Measurements from ENCODE around the gene IGHMBP2.

The IGHMBP2 gene

DNA sequence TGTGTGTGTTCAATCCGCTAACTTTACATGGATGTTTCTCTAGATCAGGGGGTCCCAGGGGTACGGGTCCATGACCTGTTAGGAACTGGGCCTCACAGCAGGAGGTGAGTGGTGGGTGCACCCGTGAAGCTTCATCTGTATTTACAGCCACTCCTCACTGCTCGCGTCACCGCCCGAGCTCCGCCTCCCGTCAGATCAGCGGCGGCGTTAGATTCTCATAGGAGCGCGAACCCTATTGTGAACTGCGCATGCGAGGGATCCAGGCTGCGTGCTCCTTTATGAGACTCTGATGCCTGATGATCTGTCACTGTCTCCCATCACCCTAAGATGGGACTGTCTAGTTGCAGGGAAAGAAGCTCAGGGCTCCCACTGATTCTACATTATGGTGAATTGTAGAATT, 45.2 kb downstream of the IGHMBP2 start:
- no peaks in the 10 kb centered on the region for H3K27me3 ChIP-seq (ENCODE audit: control insufficient read depth, insufficient read depth, low read length)
- H3K36me3 ChIP-seq (ENCODE audit: control insufficient read depth, insufficient read depth, low read length) = no peaks in the 10 kb centered on the region
- H3K4me1 ChIP-seq (ENCODE audit: control insufficient read depth, insufficient read depth, low read length) = no peaks in the 10 kb centered on the region
- no peak overlapping the region for H3K4me3 ChIP-seq (ENCODE audit: low read depth, low read length)
- no peak overlapping the region for H3K9ac ChIP-seq (ENCODE audit: low read depth, low read length)
- H3K9me3 ChIP-seq (ENCODE audit: control insufficient read depth, insufficient read depth, low read length) = no peaks in the 10 kb centered on the region

DNA sequence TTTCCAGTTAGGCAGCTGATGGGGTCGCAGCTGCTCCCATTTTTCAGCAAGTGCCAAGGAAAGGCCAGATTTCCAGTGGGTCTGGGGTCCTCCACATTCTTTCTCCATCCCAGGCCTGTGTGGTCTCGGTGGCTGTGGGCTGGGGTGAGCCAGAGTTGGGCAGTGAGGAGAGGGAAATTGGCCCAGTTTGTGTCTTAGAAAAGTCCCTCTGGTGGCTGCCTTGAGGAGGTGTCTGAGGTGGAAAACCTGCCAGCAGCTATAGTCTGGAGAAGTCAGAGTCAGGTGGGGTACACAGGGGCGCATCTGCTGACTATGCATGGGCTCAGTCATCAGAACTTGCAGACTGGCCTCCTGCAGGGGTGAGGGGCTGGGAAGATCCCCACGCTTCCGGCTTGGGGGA, 46.6 kb downstream of the IGHMBP2 start:
- Histone ChIP-seq H3K9me3 (ENCODE audit: control insufficient read depth, insufficient read depth, low read length) (no peaks in the 10 kb centered on the region), H3K9ac (ENCODE audit: low read depth, low read length) (no peak overlapping the region), H3K4me3 (ENCODE audit: low read depth, low read length) (no peak overlapping the region), H3K36me3 (ENCODE audit: control insufficient read depth, insufficient read depth, low read length) (no peaks in the 10 kb centered on the region), H3K27me3 (ENCODE audit: control insufficient read depth, insufficient read depth, low read length) (no peaks in the 10 kb centered on the region), H3K4me1 (ENCODE audit: control insufficient read depth, insufficient read depth, low read length) (peaks cover 2% of the 10 kb centered on the region)

DNA sequence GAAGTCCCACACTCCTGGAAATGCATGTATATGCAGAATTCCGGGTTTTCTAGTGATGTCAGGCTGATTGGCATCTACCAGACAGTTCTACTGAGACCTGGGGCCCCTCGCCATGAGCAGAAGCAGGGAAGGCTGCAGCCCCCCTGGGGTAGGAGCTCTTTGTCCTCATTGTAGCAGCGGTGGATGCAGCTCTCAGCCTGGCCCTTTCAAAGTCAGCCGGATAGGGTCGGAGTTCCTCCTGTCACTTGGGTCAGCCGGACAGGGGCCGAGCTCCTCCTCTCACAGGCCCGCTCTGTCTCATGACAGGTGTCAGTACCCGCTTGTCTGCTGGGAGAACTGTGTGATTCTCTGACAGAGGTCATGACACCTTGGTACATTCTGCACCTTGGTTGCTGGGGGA, 47.1 kb downstream of the IGHMBP2 start:
- no peaks in the 10 kb centered on the region for H3K36me3 ChIP-seq (ENCODE audit: control insufficient read depth, insufficient read depth, low read length)

DNA sequence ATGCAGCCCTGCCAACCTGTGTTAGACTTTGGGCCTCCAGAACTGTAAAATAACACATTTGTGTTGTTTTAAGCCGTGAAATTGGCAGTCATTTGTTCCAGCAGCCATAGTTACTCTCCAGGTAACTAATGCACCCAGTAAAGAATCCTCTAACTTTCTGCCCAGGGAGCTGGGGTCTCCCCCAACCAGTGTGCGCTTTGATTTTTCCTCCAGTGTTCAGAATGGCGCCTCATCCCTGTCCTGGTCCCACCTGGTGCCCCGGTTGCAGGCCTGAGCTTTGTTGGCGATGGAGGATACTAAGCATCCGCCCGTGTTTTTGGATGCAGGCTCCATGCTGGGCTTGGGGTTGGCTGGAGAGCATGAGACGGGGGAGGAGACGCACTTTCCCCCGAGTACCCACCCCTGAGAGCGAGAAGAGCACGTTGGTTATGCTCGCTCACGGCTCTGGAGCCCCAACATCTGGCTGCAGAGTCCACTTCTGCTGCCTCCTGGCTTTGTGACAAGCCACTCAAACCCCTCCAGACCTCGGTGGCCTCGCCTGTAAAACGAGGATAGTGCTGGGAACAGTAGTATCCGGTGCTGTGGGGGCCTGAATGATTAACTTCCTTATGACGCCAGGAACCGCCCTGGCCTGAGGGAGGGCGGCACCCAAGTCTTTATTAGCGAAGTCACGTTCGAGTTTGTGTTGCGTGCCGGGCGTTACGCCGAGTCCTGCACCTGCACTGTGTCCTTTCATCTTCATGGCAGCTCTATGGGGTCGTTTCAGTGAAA, 51.3 kb downstream of the IGHMBP2 start:
- H3K27me3 ChIP-seq (ENCODE audit: control insufficient read depth, insufficient read depth, low read length) = no peaks in the 10 kb centered on the region
- H3K36me3 ChIP-seq (ENCODE audit: control insufficient read depth, insufficient read depth, low read length) = no peaks in the 10 kb centered on the region
- H3K4me1 ChIP-seq (ENCODE audit: control insufficient read depth, insufficient read depth, low read length) = peaks cover 6% of the 10 kb centered on the region
- no peaks in the 10 kb centered on the region for H3K9me3 ChIP-seq (ENCODE audit: control insufficient read depth, insufficient read depth, low read length)
- no peak overlapping the region for H3K9ac ChIP-seq (ENCODE audit: low read depth, low read length)
- H3K4me3 ChIP-seq (ENCODE audit: low read depth, low read length) = no peak overlapping the region

More for the DNA sequence above, 47.1 kb downstream of the IGHMBP2 start:
- H3K4me1 ChIP-seq (ENCODE audit: control insufficient read depth, insufficient read depth, low read length) = peaks cover 4% of the 10 kb centered on the region
- no peak overlapping the region for H3K9ac ChIP-seq (ENCODE audit: low read depth, low read length)
- no peak overlapping the region for H3K4me3 ChIP-seq (ENCODE audit: low read depth, low read length)
- H3K27me3 ChIP-seq (ENCODE audit: control insufficient read depth, insufficient read depth, low read length) = no peaks in the 10 kb centered on the region
- no peaks in the 10 kb centered on the region for H3K9me3 ChIP-seq (ENCODE audit: control insufficient read depth, insufficient read depth, low read length)

DNA sequence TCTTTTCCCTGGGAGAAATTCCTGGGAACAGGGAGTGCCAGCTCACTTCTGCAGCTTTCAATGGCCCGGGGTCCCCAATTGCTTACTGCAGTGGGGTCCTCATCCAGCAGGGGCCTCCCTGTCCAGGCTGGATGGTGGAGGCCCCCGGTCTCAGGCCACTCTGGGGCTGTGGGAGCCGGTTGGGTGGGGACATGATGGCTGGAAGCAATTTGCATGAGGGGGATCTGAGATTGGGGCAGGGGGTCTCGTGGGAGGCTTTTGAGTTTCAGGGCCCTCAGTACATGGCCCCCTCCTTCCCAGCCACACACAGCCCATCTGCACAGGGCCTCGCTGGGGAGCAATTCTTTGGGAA, 51.9 kb downstream of the IGHMBP2 start:
- Histone ChIP-seq H3K27me3 (ENCODE audit: control insufficient read depth, insufficient read depth, low read length) (no peaks in the 10 kb centered on the region), H3K4me3 (ENCODE audit: low read depth, low read length) (no peak overlapping the region), H3K9ac (ENCODE audit: low read depth, low read length) (no peak overlapping the region), H3K4me1 (ENCODE audit: control insufficient read depth, insufficient read depth, low read length) (peaks cover 6% of the 10 kb centered on the region), H3K9me3 (ENCODE audit: control insufficient read depth, insufficient read depth, low read length) (no peaks in the 10 kb centered on the region), H3K36me3 (ENCODE audit: control insufficient read depth, insufficient read depth, low read length) (no peaks in the 10 kb centered on the region)

DNA sequence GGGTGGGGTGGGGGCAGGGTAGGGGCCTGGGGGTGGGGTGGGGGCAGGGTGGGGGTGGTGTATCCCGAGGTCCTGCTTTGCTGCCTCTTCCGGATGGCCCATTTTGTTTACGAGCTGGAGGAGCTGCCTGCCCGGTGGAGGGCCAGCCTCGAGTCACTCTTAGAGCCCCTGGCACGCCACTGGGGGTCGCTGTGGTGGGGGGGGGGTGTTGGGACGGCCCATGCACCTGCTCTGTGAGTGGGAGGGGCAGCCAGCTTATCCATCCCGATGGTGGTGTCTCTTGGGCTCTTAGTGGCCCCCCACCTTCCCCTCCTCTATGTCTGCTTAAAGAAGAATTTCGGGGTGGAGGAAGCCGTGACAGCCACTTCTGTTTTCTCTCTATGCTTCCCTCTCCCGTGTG, 52.5 kb downstream of the IGHMBP2 start:
- Histone ChIP-seq H3K4me3 (ENCODE audit: low read depth, low read length) (no peak overlapping the region), H3K9me3 (ENCODE audit: control insufficient read depth, insufficient read depth, low read length) (no peaks in the 10 kb centered on the region), H3K9ac (ENCODE audit: low read depth, low read length) (no peak overlapping the region), H3K36me3 (ENCODE audit: control insufficient read depth, insufficient read depth, low read length) (no peaks in the 10 kb centered on the region), H3K27me3 (ENCODE audit: control insufficient read depth, insufficient read depth, low read length) (no peaks in the 10 kb centered on the region), H3K4me1 (ENCODE audit: control insufficient read depth, insufficient read depth, low read length) (peaks cover 6% of the 10 kb centered on the region)

DNA sequence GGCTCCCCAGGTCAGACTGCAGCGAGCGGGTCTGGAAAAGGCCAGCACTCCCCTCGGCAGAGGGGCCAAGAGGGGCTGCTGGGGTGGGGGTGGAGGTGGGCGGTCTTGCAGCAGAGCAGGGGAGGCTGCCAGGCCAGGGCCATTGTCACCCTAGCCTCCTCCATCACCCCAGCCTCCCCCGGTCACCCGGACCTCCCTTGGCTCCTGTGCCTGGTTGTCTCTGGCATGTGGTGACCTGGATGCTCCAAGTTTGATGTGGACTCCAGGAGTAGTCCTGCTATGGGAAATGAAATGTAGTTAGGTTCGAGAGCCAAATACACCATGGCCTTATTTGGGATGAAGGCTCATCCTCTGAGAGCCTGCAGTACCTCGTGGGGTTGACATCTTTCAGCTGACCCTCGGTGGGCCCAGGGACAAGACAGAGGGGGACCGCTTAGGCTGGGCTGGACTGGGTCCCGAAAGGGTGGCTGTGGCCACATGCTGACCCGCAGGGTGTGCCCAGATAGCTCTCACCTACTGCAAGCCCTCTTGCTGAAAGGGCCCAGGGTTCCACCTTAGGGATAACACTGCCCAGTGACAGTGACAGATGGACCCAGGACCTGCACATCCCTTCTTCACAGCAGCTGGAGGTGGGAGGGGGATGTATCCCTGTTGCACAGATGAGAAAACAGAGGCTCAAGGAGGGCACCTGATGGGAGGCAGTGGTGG, 53.0 kb downstream of the IGHMBP2 start:
- no peak overlapping the region for H3K9ac ChIP-seq (ENCODE audit: low read depth, low read length)
- H3K36me3 ChIP-seq (ENCODE audit: control insufficient read depth, insufficient read depth, low read length) = no peaks in the 10 kb centered on the region
- H3K4me1 ChIP-seq (ENCODE audit: control insufficient read depth, insufficient read depth, low read length) = peaks cover 6% of the 10 kb centered on the region
- no peaks in the 10 kb centered on the region for H3K27me3 ChIP-seq (ENCODE audit: control insufficient read depth, insufficient read depth, low read length)
- H3K9me3 ChIP-seq (ENCODE audit: control insufficient read depth, insufficient read depth, low read length) = no peaks in the 10 kb centered on the region
- no peak overlapping the region for H3K4me3 ChIP-seq (ENCODE audit: low read depth, low read length)

DNA sequence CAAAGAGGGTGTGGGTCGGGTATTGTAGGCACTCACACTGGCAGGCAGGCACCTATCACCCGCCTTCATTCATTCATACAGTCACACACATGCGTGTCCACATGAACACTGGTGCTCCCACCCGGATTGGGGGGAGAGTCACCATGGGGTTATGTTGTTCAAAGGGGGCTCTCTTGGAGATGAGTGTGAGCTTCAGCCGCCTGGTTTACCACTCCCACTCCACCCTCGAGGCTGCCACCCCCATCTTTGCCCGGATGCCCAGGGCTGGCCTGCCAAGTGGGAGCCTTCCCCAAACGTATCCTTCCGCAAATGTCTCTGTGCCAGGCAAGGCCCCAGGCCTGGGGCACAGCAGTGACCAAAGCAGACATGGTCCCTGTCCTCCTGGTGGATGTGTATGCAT, 54.5 kb downstream of the IGHMBP2 start:
- Histone ChIP-seq H3K4me3 (ENCODE audit: low read depth, low read length) (no peak overlapping the region), H3K9me3 (ENCODE audit: control insufficient read depth, insufficient read depth, low read length) (no peaks in the 10 kb centered on the region), H3K27me3 (ENCODE audit: control insufficient read depth, insufficient read depth, low read length) (no peaks in the 10 kb centered on the region), H3K4me1 (ENCODE audit: control insufficient read depth, insufficient read depth, low read length) (peaks cover 6% of the 10 kb centered on the region), H3K9ac (ENCODE audit: low read depth, low read length) (no peak overlapping the region), H3K36me3 (ENCODE audit: control insufficient read depth, insufficient read depth, low read length) (no peaks in the 10 kb centered on the region)

DNA sequence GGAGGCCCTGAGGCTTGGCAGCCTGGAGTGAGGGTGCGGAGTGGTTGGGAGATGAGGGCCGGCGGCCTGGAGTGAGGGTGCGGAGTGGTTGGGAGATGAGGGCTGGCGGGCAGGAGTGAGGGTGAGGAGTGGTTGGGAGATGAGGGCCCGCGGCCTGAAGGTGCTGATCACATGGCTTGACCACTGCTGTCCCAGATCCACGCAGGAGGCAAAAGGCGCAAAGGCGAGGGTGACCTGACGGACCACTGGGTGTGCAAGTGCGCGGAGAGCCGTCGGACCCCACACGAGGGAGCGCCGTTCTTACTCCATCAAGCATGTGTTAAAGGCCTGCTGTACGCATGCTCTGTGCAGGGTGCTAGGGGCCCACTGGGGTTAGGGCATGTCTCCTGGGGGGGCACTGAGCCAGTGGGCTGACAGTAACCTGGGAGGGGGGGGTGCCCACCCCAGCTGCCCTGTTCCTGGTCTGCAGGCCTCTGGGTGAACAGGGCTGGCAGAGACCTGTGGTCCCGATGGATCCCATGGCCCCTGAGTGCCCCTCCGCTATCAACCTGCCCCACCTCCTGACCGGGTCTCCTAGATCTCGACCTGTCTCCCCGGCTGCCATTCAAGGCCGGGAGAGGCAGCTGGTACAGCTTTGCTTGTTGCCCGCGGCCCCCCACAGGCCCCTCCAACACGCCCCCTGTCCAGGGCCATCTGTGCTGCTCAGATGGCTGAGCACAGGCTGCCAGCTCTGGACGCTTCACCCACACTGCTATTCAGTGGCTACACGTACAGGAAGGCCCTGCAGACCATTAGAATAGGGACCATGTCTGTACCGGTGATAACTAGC, 56.0 kb downstream of the IGHMBP2 start:
- Histone ChIP-seq H3K27me3 (ENCODE audit: control insufficient read depth, insufficient read depth, low read length) (no peaks in the 10 kb centered on the region), H3K4me3 (ENCODE audit: low read depth, low read length) (no peak overlapping the region), H3K4me1 (ENCODE audit: control insufficient read depth, insufficient read depth, low read length) (peaks cover 6% of the 10 kb centered on the region), H3K9ac (ENCODE audit: low read depth, low read length) (no peak overlapping the region), H3K36me3 (ENCODE audit: control insufficient read depth, insufficient read depth, low read length) (no peaks in the 10 kb centered on the region), H3K9me3 (ENCODE audit: control insufficient read depth, insufficient read depth, low read length) (no peaks in the 10 kb centered on the region)

DNA sequence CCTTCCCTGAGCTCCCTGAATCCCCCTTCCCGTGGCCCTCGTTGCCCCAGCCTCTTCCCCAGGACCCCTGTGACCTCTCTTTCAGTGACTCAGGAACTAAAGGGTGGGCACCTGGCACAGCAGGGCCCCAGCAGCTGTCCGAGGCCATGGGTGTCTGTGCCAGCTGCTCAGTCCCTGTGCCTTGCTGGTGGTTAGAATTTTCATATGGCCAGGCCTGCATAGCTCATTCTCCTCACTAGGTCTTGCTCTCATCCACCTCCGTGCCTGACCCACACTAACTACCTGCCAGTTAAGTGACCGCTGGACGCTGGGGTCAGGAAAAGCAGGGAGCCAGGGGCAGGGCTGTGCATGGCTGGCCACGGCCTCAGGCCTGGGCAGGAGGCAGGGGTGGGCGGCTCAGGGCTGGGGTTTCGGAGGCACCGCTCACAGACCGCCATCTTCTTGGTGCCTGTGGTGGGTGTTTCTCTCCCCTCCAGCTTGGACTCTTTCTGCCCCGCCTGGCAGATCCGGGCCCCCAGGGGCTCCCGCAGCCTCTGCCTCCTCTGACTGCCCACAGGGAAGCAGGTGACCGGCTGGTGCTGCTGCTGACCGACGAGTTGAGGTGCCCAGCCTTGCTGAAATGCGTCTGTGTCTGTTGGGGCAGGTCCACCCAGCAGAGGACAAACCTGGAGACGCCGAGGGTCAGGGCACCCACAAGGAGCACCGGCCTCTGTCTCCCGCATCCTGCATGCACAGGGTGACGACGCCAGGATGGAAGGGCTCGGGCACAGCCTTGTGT, 56.8 kb downstream of the IGHMBP2 start:
- H3K9me3 ChIP-seq (ENCODE audit: control insufficient read depth, insufficient read depth, low read length) = no peaks in the 10 kb centered on the region
- no peak overlapping the region for H3K4me3 ChIP-seq (ENCODE audit: low read depth, low read length)
- peaks cover 3% of the 10 kb centered on the region for H3K4me1 ChIP-seq (ENCODE audit: control insufficient read depth, insufficient read depth, low read length)
- no peaks in the 10 kb centered on the region for H3K27me3 ChIP-seq (ENCODE audit: control insufficient read depth, insufficient read depth, low read length)
- no peak overlapping the region for H3K9ac ChIP-seq (ENCODE audit: low read depth, low read length)
- no peaks in the 10 kb centered on the region for H3K36me3 ChIP-seq (ENCODE audit: control insufficient read depth, insufficient read depth, low read length)

DNA sequence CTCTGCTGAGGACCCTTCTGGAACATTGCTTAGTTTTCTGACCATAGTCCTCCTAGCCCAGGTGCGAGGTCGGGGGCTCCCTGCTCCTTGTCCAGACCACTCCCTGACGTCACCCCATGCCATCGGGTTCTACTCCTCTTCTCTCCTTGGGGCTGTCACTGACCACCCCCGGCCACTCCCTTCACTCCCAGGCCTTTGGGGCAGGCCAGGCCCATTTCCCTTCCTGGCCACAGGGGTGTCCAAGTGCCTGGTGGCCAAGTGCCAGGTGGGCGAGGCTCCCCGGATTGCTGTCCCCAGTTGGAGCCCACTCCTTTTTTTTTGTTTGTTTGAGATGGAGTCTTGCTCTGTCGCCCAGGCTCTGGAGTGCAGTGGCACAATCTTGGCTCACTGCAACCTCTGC, 57.6 kb downstream of the IGHMBP2 start:
- H3K36me3 ChIP-seq (ENCODE audit: control insufficient read depth, insufficient read depth, low read length) = no peaks in the 10 kb centered on the region
- H3K4me1 ChIP-seq (ENCODE audit: control insufficient read depth, insufficient read depth, low read length) = peaks cover 3% of the 10 kb centered on the region
- H3K9ac ChIP-seq (ENCODE audit: low read depth, low read length) = no peak overlapping the region
- no peak overlapping the region for H3K4me3 ChIP-seq (ENCODE audit: low read depth, low read length)
- H3K27me3 ChIP-seq (ENCODE audit: control insufficient read depth, insufficient read depth, low read length) = no peaks in the 10 kb centered on the region
- H3K9me3 ChIP-seq (ENCODE audit: control insufficient read depth, insufficient read depth, low read length) = no peaks in the 10 kb centered on the region

Data from iPS-15b (cell line).